ENCODE results near the gene CAMSAP1. TPM values are rescaled to one million over a fixed set of nuclear protein-coding genes. Genes with fewer than 3 reads are reported as not detected.

The CAMSAP1 gene
- total and polyA plus RNA-seq, 9 of the 15 experiments (the other 6 are each of a cell fraction or from before 2014, with no cell fraction given), result 1.5 to 28.8 (median 14.3) TPM

GRCh38 chr9:135950135-135950682, 42.9 kb upstream of the CAMSAP1 start (continued):
- TF ChIP-seq IFI16 (CRISPR knock-in tag; IDR thresholded peaks at IDR 0.05) (no peak), PATZ1 (CRISPR knock-in tag; IDR thresholded peaks at IDR 0.05; ENCODE audit: borderline replicate concordance) (no peak), ZNF717 (CRISPR knock-in tag; IDR thresholded peaks at IDR 0.05) (no peak), CHD7 (IDR thresholded peaks at IDR 0.05; ENCODE audit: low read depth, low read length) (no peak), ZZZ3 (IDR thresholded peaks at IDR 0.05) (no peak), HDAC8 (tag; IDR thresholded peaks at IDR 0.05) (no peak), NBN (IDR thresholded peaks at IDR 0.05; ENCODE audit: low read depth) (peak; percentile 75; the same call in 1 of the 2 replicates), STAG1 (CRISPR knock-in tag; IDR thresholded peaks at IDR 0.05; ENCODE audit: borderline replicate concordance) (no peak), CUX1 (CRISPR knock-in tag; IDR thresholded peaks at IDR 0.05) (no peak)
